Lower leg skin (tissue), 4 donors: ENCODE data around the gene BRD3. TPM values are rescaled to one million over a fixed set of nuclear protein-coding genes. Genes with fewer than 3 reads are reported as not detected.
A peak's percentile ranks its signal among the peaks of the same experiment; 100 is the strongest.

Experiments used
- DNase-seq, 2 donors: peaks; one replicate each; pipeline ENCODE4 v3.0.0-alpha.2; 2019; ENCODE audit warnings: low spot score in 2 of 2
- H3K4me3 ChIP-seq: fragments of 200-600 bp; sonication (generic); 2 replicates; pipeline ENCODE4 v1.5.1; 2017; ENCODE audit warnings: mild to moderate bottlenecking, low read depth; ENCODE audit not compliant: poor library complexity, severe bottlenecking
- CTCF ChIP-seq, 3 donors: fragments of 450-650 bp; IDR thresholded peaks; one replicate each; pipeline ENCODE4 v1.5.1; 2016; ENCODE audit warnings: antibody characterized with exemption in 3 of 3, mild to moderate bottlenecking in 3 of 3, moderate library complexity in 2 of 3
- POLR2A ChIP-seq, 2 donors: fragments of 450-650 bp; IDR thresholded peaks; one replicate each; pipeline ENCODE4 v1.6.1; 2016 to 2017; ENCODE audit warnings: antibody characterized with exemption in 2 of 2, mild to moderate bottlenecking in 1 of 2, moderate library complexity in 1 of 2
- WGBS, 2 donors: methylation state at CpG; one replicate each; pipeline ENCODE4 v1.1.5; 2018; 5-methylcytosine and 5-hydroxymethylcytosine counted together
- intact Hi-C: fragments of 100-400 bp; cut with DNase I; formaldehyde crosslinking; loops from one replicate; pipeline ENCODE4 v1.15.0; 2023; ENCODE audit warnings: low total_unique reads
- total RNA-seq, 4 donors: library from RNA; depleted of rRNA; stranded (reverse); fragments of >200 nt; gene quantifications; one replicate each; pipeline ENCODE4 v1.1.0, GENCODE V29; 2016

Gene BRD3
- total RNA-seq, 4 donors from 2014 or later, result 18.5 to 59.9 (median 26.7) TPM

- 63 to 69% methylated on average over 11 to 22 of the region's 22 CpGs for WGBS, 2 donors
- intact Hi-C loops, result no loop called here
- no peak overlapping the region for H3K4me3 ChIP-seq
- no peak for TF ChIP-seq CTCF (IDR thresholded peaks at IDR 0.05)
- TF ChIP-seq POLR2A (IDR thresholded peaks at IDR 0.05), result no peak
- DNase-seq, result peak in 1 of 2 donors; percentile 80
Measured at GRCh38 chr9:134061688-134062371, 6.0 kb downstream of the BRD3 start.

- intact Hi-C loops, result no loop called here
- no peak overlapping the region for H3K4me3 ChIP-seq
- TF ChIP-seq POLR2A (IDR thresholded peaks at IDR 0.05) (no peak), CTCF (IDR thresholded peaks at IDR 0.05) (no peak)
- peak in 1 of 2 donors; percentile 80 for DNase-seq
- 100% methylated on average over 2 to 3 of the region's 4 CpGs for WGBS, 2 donors
Measured at GRCh38 chr9:134061019-134061687, 6.7 kb downstream of the BRD3 start.

- H3K4me3 ChIP-seq, result no peak overlapping the region
- TF ChIP-seq CTCF (IDR thresholded peaks at IDR 0.05) (no peak), POLR2A (IDR thresholded peaks at IDR 0.05) (no peak)
- peak in 1 of 2 donors; percentile 48 for DNase-seq
- 72 to 77% methylated on average over 3 to 4 of the region's 4 CpGs for WGBS, 2 donors
- intact Hi-C loops, result no loop called here
Measured at GRCh38 chr9:134060546-134060945, 7.3 kb downstream of the BRD3 start.

GRCh38 chr9:134059661-134060395 is 8.0 kb downstream of the BRD3 start:
- peak in 1 of 2 donors; percentile 83 for DNase-seq
- 79 to 82% methylated on average over 13 to 17 of the region's 17 CpGs for WGBS, 2 donors
- TF ChIP-seq CTCF (IDR thresholded peaks at IDR 0.05) (no peak), POLR2A (IDR thresholded peaks at IDR 0.05) (no peak)
- intact Hi-C loops, result no loop called here
- H3K4me3 ChIP-seq, result no peak overlapping the region

GRCh38 chr9:134059188-134059641 is 8.6 kb downstream of the BRD3 start:
- TF ChIP-seq POLR2A (IDR thresholded peaks at IDR 0.05) (no peak), CTCF (IDR thresholded peaks at IDR 0.05) (no peak)
- 79 to 82% methylated on average over 16 of the region's 16 CpGs for WGBS, 2 donors
- no peak overlapping the region for H3K4me3 ChIP-seq
- intact Hi-C loops, result no loop called here
- DNase-seq, result peak in 1 of 2 donors; percentile 48
